WERI-Rb-1 (cell line): ENCODE results near the gene CAMK2N2.

Experiments used
- DNase-seq: peaks from one replicate; pipeline ENCODE4 v3.0.0-alpha.2; 2020
- H3K27ac ChIP-seq: fragments of 250-450 bp; sonication (Bioruptor Pico); 2 replicates; pipeline ENCODE4 v1.5.1; 2020; ENCODE audit warnings: mild to moderate bottlenecking, moderate library complexity
- H3K27me3 ChIP-seq: fragments of 250-450 bp; sonication (Bioruptor Pico); 2 replicates; pipeline ENCODE4 v1.5.1; 2021; ENCODE audit warnings: mild to moderate bottlenecking, low read depth, moderate library complexity; ENCODE audit not compliant: insufficient read depth, severe bottlenecking
- H3K36me3 ChIP-seq: fragments of 250-450 bp; sonication (Bioruptor Pico); 2 replicates; pipeline ENCODE4 v1.5.1; 2020; ENCODE audit warnings: mild to moderate bottlenecking, moderate library complexity
- H3K4me3 ChIP-seq: 2 replicates; pipeline ENCODE4 v1.5.1; 2011; ENCODE audit warnings: low read depth, mild to moderate bottlenecking, control low read depth, low read length
- H3K9me3 ChIP-seq: fragments of 250-450 bp; sonication (Bioruptor Pico); 2 replicates; pipeline ENCODE4 v1.5.1; 2021; ENCODE audit warnings: mild to moderate bottlenecking, moderate library complexity; ENCODE audit not compliant: severe bottlenecking
- TF ChIP-seq, protein P1 (sequence below): IDR thresholded peaks from 2 replicates; pipeline ENCODE4 v1.5.1; 2011; ENCODE audit warnings: low read depth, mild to moderate bottlenecking, control low read depth, inconsistent platforms, low read length

CAMK2N2 gene

DNA sequence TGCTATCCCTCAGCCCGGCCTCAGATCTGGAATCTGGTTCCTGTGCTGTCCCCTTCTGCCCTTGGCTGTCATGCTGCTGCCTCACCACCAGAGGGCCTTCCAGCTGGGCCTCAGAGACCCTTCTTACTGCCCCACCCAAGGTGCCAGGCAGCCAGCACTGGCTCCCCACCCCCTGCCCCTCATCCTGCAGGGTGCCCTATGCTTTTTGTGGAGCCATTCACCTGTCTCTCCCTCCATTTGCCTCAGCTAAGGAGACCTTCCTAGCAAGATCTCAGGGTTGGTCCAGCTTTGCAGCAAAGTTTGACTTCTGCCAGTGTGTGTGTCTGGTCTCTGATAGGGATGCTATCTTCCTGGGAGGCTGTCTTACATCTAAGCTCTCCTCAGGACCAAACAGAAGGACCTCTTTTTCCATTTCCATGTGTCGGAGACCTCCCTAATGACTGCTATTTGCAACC, 33.8 kb downstream of the CAMK2N2 start:
- no peaks in the 10 kb centered on the region for H3K9me3 ChIP-seq
- no peak overlapping the region for H3K4me3 ChIP-seq
- H3K27ac ChIP-seq = no peak overlapping the region
- H3K36me3 ChIP-seq = no peaks in the 10 kb centered on the region
- peak; percentile 55 for DNase-seq
- H3K27me3 ChIP-seq = peaks cover 4% of the 10 kb centered on the region
- TF ChIP-seq, protein P1, sequence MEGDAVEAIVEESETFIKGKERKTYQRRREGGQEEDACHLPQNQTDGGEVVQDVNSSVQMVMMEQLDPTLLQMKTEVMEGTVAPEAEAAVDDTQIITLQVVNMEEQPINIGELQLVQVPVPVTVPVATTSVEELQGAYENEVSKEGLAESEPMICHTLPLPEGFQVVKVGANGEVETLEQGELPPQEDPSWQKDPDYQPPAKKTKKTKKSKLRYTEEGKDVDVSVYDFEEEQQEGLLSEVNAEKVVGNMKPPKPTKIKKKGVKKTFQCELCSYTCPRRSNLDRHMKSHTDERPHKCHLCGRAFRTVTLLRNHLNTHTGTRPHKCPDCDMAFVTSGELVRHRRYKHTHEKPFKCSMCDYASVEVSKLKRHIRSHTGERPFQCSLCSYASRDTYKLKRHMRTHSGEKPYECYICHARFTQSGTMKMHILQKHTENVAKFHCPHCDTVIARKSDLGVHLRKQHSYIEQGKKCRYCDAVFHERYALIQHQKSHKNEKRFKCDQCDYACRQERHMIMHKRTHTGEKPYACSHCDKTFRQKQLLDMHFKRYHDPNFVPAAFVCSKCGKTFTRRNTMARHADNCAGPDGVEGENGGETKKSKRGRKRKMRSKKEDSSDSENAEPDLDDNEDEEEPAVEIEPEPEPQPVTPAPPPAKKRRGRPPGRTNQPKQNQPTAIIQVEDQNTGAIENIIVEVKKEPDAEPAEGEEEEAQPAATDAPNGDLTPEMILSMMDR = peak; percentile 90

DNA sequence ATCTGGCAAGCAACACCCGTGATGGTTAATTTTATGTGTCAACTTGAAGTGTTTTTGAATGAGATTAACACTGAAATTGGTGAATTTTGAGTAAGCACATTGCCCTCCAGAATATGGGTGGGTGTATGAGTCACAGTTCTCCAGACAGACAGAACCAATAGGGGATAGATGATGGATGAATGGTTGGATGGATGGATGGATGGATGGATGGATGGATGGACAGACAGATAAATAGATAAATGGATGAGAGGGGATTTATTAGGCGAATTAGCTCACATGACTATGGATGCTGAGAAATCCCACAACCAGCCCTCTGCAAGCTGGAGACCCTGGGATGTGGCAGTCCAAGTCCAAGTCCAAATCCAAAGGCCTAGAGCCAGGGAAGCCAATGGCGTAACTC, 37.4 kb downstream of the CAMK2N2 start:
- H3K27ac ChIP-seq = no peak overlapping the region
- no peaks in the 10 kb centered on the region for H3K36me3 ChIP-seq
- no peak for DNase-seq
- H3K4me3 ChIP-seq = no peak overlapping the region
- TF ChIP-seq, protein P1 = no peak
- H3K27me3 ChIP-seq = no peaks in the 10 kb centered on the region
- H3K9me3 ChIP-seq = no peaks in the 10 kb centered on the region

DNA sequence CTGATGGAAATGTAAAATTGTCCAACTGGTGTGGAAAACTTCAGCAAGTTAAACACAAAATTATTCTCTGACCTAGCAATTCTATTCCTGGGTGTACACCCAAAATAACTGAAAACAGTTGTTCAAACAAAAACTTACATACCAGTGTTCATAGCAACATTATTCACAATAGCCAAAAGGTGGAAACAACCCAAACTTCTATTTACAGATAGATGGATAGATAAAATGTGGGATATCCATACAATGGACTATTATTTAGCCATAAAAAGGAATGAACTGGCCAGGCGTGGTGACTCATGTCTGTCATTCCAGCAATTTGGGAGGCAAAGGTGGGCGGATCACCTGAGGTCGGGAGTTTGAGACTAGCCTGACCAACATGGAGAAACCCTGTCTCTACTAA, 38.8 kb downstream of the CAMK2N2 start:
- no peak overlapping the region for H3K27ac ChIP-seq
- H3K9me3 ChIP-seq = no peaks in the 10 kb centered on the region
- H3K36me3 ChIP-seq = no peaks in the 10 kb centered on the region
- H3K4me3 ChIP-seq = no peak overlapping the region
- DNase-seq = no peak
- TF ChIP-seq, protein P1 = no peak
- H3K27me3 ChIP-seq = no peaks in the 10 kb centered on the region

DNA sequence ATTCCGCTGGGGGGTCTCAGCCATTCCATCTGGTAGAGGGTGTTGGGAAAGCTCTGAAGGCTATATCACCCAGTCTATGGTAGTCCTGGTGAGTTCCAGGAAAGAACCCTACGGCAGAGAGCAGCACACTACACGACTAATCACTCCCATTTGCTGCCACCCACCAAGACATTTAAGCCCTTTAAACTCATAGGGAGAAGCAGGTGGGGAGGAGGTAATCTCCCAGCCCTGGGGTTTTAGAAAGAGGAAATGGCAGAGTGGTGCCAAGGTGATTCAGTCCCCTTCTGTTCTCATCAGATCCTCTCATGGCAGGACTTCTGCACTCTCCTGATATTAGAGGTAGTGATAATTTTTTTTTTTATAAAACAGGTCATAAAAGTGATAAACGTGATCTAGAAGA, 42.5 kb downstream of the CAMK2N2 start:
- TF ChIP-seq, protein P1 = no peak
- peak; percentile 59 for DNase-seq
- Histone ChIP-seq H3K4me3 (no peak overlapping the region), H3K36me3 (no peaks in the 10 kb centered on the region), H3K27ac (no peak overlapping the region), H3K27me3 (no peaks in the 10 kb centered on the region), H3K9me3 (no peaks in the 10 kb centered on the region)

DNA sequence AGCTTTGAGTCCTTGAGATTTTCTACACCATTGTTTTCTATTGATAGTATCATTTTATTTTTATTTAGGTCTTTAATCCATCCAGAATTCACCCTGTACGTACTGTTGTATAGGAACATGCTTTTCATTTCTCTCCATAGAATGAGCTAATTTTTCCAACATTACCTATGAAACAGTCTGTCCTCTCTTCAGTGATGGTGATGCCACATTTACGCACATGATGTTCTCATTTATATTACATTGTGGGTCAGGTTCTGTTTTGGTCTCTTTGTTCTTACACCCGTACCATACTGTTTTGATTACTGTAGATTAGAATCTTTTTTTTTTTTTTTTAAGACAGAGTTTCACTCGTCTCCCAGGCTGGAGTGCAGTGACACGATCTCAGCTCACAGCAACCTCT, 49.6 kb downstream of the CAMK2N2 start:
- no peaks in the 10 kb centered on the region for H3K27me3 ChIP-seq
- no peak overlapping the region for H3K27ac ChIP-seq
- no peaks in the 10 kb centered on the region for H3K9me3 ChIP-seq
- H3K4me3 ChIP-seq = no peak overlapping the region
- no peaks in the 10 kb centered on the region for H3K36me3 ChIP-seq
- TF ChIP-seq, protein P1 = no peak
- no peak for DNase-seq

DNA sequence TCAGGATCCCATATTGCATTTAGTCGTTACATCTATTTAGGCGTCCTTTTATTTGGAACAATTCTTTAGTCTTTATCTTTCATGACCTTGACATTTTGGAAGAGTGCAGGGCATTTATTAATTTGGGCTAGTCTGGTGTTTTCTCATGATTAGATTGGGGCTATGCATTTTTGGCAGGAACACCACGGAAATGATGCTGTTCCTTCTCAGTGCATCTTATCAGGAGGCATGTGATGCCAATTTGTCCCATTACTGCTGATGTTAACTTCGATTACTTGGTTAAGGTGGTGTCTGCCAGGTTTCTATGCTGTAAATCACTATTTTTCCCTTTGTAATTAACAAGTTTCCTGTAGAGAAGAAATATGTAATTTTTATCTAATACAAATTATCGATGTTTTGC, 50.1 kb downstream of the CAMK2N2 start:
- Histone ChIP-seq H3K4me3 (no peak overlapping the region), H3K36me3 (no peaks in the 10 kb centered on the region), H3K27ac (no peak overlapping the region), H3K9me3 (no peaks in the 10 kb centered on the region), H3K27me3 (no peaks in the 10 kb centered on the region)
- TF ChIP-seq, protein P1 = no peak
- DNase-seq = no peak
